Measurements from ENCODE around the gene PODXL2. TPM values are rescaled to one million over a fixed set of nuclear protein-coding genes. Genes with fewer than 3 reads are reported as not detected.

Gene PODXL2
- total and polyA plus RNA-seq, 2 experiments from 2014 or later: 18.4 to 57.6 TPM

DNA sequence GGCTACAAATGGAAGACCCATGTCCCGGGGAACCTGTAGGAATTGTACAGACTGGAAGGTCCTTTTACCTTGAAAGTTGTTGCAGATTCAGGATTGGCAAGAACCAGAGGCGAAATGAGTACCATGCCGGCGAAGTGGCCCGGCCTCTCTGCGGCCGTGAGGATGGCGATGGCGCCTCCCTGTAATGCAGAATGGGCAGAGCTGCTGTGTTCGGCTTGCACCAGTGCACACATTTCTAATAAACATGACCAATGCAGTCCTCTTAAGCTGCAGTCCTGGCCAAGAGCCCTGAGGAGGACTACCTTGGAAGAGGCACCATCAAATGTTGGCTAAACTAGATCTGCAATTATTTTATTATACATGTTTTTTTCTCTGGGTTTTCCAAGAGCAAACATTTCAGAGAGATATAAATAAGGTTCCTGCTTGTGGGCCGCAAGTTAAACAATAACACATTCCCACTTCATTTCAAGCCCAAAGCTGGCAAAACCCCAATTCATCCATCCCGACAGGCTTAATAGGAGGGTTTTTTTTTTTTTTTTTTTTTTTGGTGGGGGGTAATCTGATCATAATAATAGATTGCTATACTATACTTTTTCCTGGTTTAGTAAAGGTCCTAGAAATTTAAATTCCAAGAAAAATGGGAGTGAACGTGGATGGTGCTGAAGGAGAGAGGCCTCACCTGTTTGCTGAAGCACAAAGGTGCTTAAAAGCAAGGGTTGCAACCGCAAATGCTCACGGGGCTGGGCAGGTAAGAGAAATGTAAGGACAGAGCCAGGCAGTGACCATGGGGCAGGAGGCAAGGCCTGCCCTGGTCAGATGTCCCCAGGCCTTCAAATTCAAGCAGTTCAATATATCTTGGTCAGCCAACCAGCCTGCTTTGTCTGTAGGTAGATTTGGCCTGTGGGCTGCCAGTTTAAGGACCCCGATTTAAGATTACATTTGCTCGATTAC is 92.3 kb downstream of the PODXL2 start:
- Mint-ChIP-seq H3K36me3 (ENCODE audit: low read depth) (no peaks in the 10 kb centered on the region), H3K27me3 (ENCODE audit: insufficient read depth, low read depth, poor library complexity) (peaks cover 4% of the 10 kb centered on the region), H3K4me1 (peaks cover 23% of the 10 kb centered on the region), H3K4me3 (no peak overlapping the region), H3K27ac (no peak overlapping the region), H3K9me3 (peaks cover 3% of the 10 kb centered on the region; the same call in 2 of the 3 replicates)
- Histone ChIP-seq H3K36me3 (ENCODE audit: insufficient read depth) (no peaks in the 10 kb centered on the region), H3K4me3 (no peak overlapping the region), H2AFZ (no peak overlapping the region), H3K9me2 (ENCODE audit: insufficient read depth) (0 out of 2 replicates have a peak, but pooled peaks cover 7% of the 10 kb centered on the region), H3K79me2 (replicated peaks; ENCODE audit: insufficient read depth) (no peaks in the 10 kb centered on the region), H3K27me3 (ENCODE audit: insufficient read depth) (no peaks in the 10 kb centered on the region), H3K27ac (ENCODE audit: low read depth) (no peak overlapping the region), H4K20me1 (replicated peaks; ENCODE audit: insufficient read depth) (no peaks in the 10 kb centered on the region), H3F3A (replicated peaks; ENCODE audit: low read depth) (no peaks in the 10 kb centered on the region), H3K4me2 (no peak overlapping the region), H3K4me1 (ENCODE audit: insufficient read depth) (peaks cover 3% of the 10 kb centered on the region; the same call in 1 of the 2 replicates)
- no peak for DNase-seq (ENCODE audit: low spot score)
- ATAC-seq: no peak
- TF ChIP-seq POLR2AphosphoS5 (IDR thresholded peaks at IDR 0.05; ENCODE audit: low read depth): no peak
- TF ChIP-seq, protein P1, sequence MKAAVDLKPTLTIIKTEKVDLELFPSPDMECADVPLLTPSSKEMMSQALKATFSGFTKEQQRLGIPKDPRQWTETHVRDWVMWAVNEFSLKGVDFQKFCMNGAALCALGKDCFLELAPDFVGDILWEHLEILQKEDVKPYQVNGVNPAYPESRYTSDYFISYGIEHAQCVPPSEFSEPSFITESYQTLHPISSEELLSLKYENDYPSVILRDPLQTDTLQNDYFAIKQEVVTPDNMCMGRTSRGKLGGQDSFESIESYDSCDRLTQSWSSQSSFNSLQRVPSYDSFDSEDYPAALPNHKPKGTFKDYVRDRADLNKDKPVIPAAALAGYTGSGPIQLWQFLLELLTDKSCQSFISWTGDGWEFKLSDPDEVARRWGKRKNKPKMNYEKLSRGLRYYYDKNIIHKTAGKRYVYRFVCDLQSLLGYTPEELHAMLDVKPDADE (IDR thresholded peaks at IDR 0.05): no peak
- no peak for TF ChIP-seq NANOG (IDR thresholded peaks at IDR 0.05; ENCODE audit: borderline replicate concordance)
- TF ChIP-seq EZH2 (IDR thresholded peaks at IDR 0.05; ENCODE audit: low read depth, unreplicated experiment): no peak
- TF ChIP-seq STAT1 (IDR thresholded peaks at IDR 0.05; ENCODE audit: unreplicated experiment): no peak
- no peak for TF ChIP-seq JUNB (IDR thresholded peaks at IDR 0.05; ENCODE audit: unreplicated experiment)
- TF ChIP-seq, protein P2, sequence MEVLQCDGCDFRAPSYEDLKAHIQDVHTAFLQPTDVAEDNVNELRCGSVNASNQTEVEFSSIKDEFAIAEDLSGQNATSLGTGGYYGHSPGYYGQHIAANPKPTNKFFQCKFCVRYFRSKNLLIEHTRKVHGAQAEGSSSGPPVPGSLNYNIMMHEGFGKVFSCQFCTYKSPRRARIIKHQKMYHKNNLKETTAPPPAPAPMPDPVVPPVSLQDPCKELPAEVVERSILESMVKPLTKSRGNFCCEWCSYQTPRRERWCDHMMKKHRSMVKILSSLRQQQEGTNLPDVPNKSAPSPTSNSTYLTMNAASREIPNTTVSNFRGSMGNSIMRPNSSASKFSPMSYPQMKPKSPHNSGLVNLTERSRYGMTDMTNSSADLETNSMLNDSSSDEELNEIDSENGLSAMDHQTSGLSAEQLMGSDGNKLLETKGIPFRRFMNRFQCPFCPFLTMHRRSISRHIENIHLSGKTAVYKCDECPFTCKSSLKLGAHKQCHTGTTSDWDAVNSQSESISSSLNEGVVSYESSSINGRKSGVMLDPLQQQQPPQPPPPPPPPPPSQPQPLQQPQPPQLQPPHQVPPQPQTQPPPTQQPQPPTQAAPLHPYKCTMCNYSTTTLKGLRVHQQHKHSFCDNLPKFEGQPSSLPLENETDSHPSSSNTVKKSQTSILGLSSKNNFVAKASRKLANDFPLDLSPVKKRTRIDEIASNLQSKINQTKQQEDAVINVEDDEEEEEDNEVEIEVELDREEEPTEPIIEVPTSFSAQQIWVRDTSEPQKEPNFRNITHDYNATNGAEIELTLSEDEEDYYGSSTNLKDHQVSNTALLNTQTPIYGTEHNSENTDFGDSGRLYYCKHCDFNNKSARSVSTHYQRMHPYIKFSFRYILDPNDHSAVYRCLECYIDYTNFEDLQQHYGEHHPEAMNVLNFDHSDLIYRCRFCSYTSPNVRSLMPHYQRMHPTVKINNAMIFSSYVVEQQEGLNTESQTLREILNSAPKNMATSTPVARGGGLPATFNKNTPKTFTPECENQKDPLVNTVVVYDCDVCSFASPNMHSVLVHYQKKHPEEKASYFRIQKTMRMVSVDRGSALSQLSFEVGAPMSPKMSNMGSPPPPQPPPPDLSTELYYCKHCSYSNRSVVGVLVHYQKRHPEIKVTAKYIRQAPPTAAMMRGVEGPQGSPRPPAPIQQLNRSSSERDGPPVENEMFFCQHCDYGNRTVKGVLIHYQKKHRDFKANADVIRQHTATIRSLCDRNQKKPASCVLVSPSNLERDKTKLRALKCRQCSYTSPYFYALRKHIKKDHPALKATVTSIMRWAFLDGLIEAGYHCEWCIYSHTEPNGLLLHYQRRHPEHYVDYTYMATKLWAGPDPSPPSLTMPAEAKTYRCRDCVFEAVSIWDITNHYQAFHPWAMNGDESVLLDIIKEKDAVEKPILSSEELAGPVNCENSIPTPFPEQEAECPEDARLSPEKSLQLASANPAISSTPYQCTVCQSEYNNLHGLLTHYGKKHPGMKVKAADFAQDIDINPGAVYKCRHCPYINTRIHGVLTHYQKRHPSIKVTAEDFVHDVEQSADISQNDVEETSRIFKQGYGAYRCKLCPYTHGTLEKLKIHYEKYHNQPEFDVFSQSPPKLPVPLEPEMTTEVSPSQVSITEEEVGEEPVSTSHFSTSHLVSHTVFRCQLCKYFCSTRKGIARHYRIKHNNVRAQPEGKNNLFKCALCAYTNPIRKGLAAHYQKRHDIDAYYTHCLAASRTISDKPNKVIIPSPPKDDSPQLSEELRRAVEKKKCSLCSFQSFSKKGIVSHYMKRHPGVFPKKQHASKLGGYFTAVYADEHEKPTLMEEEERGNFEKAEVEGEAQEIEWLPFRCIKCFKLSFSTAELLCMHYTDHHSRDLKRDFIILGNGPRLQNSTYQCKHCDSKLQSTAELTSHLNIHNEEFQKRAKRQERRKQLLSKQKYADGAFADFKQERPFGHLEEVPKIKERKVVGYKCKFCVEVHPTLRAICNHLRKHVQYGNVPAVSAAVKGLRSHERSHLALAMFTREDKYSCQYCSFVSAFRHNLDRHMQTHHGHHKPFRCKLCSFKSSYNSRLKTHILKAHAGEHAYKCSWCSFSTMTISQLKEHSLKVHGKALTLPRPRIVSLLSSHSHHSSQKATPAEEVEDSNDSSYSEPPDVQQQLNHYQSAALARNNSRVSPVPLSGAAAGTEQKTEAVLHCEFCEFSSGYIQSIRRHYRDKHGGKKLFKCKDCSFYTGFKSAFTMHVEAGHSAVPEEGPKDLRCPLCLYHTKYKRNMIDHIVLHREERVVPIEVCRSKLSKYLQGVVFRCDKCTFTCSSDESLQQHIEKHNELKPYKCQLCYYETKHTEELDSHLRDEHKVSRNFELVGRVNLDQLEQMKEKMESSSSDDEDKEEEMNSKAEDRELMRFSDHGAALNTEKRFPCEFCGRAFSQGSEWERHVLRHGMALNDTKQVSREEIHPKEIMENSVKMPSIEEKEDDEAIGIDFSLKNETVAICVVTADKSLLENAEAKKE (CRISPR knock-in tag; IDR thresholded peaks at IDR 0.05): no peak
- TF ChIP-seq, protein P3, sequence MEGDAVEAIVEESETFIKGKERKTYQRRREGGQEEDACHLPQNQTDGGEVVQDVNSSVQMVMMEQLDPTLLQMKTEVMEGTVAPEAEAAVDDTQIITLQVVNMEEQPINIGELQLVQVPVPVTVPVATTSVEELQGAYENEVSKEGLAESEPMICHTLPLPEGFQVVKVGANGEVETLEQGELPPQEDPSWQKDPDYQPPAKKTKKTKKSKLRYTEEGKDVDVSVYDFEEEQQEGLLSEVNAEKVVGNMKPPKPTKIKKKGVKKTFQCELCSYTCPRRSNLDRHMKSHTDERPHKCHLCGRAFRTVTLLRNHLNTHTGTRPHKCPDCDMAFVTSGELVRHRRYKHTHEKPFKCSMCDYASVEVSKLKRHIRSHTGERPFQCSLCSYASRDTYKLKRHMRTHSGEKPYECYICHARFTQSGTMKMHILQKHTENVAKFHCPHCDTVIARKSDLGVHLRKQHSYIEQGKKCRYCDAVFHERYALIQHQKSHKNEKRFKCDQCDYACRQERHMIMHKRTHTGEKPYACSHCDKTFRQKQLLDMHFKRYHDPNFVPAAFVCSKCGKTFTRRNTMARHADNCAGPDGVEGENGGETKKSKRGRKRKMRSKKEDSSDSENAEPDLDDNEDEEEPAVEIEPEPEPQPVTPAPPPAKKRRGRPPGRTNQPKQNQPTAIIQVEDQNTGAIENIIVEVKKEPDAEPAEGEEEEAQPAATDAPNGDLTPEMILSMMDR (conservative IDR thresholded peaks at IDR 0.05; ENCODE audit: low read depth in 2 of 2): no peak
- TF ChIP-seq EZH2phosphoT487 (IDR thresholded peaks at IDR 0.05; ENCODE audit: unreplicated experiment): no peak
- no peak for TF ChIP-seq CREB1 (CRISPR knock-in tag; IDR thresholded peaks at IDR 0.05; ENCODE audit: low read depth)
- TF ChIP-seq ZNF114 (CRISPR knock-in tag; IDR thresholded peaks at IDR 0.05): no peak
- TF ChIP-seq, protein P4, sequence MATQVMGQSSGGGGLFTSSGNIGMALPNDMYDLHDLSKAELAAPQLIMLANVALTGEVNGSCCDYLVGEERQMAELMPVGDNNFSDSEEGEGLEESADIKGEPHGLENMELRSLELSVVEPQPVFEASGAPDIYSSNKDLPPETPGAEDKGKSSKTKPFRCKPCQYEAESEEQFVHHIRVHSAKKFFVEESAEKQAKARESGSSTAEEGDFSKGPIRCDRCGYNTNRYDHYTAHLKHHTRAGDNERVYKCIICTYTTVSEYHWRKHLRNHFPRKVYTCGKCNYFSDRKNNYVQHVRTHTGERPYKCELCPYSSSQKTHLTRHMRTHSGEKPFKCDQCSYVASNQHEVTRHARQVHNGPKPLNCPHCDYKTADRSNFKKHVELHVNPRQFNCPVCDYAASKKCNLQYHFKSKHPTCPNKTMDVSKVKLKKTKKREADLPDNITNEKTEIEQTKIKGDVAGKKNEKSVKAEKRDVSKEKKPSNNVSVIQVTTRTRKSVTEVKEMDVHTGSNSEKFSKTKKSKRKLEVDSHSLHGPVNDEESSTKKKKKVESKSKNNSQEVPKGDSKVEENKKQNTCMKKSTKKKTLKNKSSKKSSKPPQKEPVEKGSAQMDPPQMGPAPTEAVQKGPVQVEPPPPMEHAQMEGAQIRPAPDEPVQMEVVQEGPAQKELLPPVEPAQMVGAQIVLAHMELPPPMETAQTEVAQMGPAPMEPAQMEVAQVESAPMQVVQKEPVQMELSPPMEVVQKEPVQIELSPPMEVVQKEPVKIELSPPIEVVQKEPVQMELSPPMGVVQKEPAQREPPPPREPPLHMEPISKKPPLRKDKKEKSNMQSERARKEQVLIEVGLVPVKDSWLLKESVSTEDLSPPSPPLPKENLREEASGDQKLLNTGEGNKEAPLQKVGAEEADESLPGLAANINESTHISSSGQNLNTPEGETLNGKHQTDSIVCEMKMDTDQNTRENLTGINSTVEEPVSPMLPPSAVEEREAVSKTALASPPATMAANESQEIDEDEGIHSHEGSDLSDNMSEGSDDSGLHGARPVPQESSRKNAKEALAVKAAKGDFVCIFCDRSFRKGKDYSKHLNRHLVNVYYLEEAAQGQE (IDR thresholded peaks at IDR 0.05; ENCODE audit: unreplicated experiment): no peak
- TF ChIP-seq ZNF331 (CRISPR knock-in tag; IDR thresholded peaks at IDR 0.05; ENCODE audit: low read depth): no peak
